CD4-positive, CD25-positive, alpha-beta regulatory T cell (primary cell): ENCODE measurements around the gene CNPY1. TPM values are rescaled to one million over a fixed set of nuclear protein-coding genes. Genes with fewer than 3 reads are reported as not detected.
A peak's percentile ranks its signal among the peaks of the same experiment; 100 is the strongest.
"Not testable (repeated sequence)": the region's sequence is repeated elsewhere in the genome, so short reads cannot be mapped to it uniquely, and the experiment has no call there.

ENCODE experiments used
- ATAC-seq, 2 donors: fragments of 150-1000 bp; cut with Tn5 transposase; one replicate each; pipeline ENCODE4 v1.10.0; 2021; ENCODE audit warnings: low read depth in 2 of 2, moderate number of reproducible peaks in 2 of 2, moderate library complexity in 1 of 2
- DNase-seq, 3 donors: peaks; one replicate each; pipeline versions ENCODE4 v3.0.0 to v3.0.0-alpha.2; 2012 to 2022; ENCODE audit warnings: mixed read lengths in 1 of 3
- H3K27ac ChIP-seq: one replicate; pipeline ENCODE4 v1.7.0; 2013; ENCODE audit warnings: mild to moderate bottlenecking, low read length; ENCODE audit not compliant: insufficient read depth, poor library complexity, severe bottlenecking
- H3K27me3 ChIP-seq: one replicate; pipeline ENCODE4 v1.7.0; 2013; ENCODE audit warnings: low read length; ENCODE audit not compliant: control insufficient read depth, insufficient read depth
- H3K36me3 ChIP-seq: one replicate; pipeline ENCODE4 v1.7.0; 2013; ENCODE audit warnings: mild to moderate bottlenecking, low read length, moderate library complexity; ENCODE audit not compliant: control insufficient read depth, insufficient read depth
- H3K4me1 ChIP-seq: 2 replicates; pipeline ENCODE4 v1.7.0; 2013; ENCODE audit warnings: mild to moderate bottlenecking, low read length; ENCODE audit not compliant: insufficient read depth, control insufficient read depth, poor library complexity, severe bottlenecking
- H3K4me3 ChIP-seq: one replicate; pipeline ENCODE4 v1.7.0; 2013; ENCODE audit warnings: low read depth, mild to moderate bottlenecking, low read length, moderate library complexity
- H3K9me3 ChIP-seq, 2 experiments: 1 replicate in 1 of 2; 2 replicates in 1 of 2; pipeline ENCODE4 v1.7.0; 2013; ENCODE audit warnings: low read length in 2 of 2, mild to moderate bottlenecking in 1 of 2, moderate library complexity in 1 of 2; ENCODE audit not compliant: control insufficient read depth in 2 of 2
- H3K27ac Mint-ChIP-seq, 3 donors: one replicate each; pipeline ENCODE4 v1.8.0; 2020 to 2022; ENCODE audit warnings: mild to moderate bottlenecking in 3 of 3, mixed read lengths in 3 of 3, moderate library complexity in 2 of 3
- H3K27me3 Mint-ChIP-seq: one replicate; pipeline ENCODE4 v1.8.0; 2022; ENCODE audit warnings: mild to moderate bottlenecking, mixed read lengths
- H3K36me3 Mint-ChIP-seq: one replicate; pipeline ENCODE4 v1.8.0; 2020; ENCODE audit warnings: mixed read lengths
- H3K4me1 Mint-ChIP-seq, 4 donors: one replicate each; pipeline ENCODE4 v1.8.0; 2020 to 2022; ENCODE audit warnings: mixed read lengths in 4 of 4, mild to moderate bottlenecking in 1 of 4
- H3K4me3 Mint-ChIP-seq, 4 donors: one replicate each; pipeline ENCODE4 v1.8.0; 2020 to 2022; ENCODE audit warnings: mild to moderate bottlenecking in 4 of 4, mixed read lengths in 4 of 4, moderate library complexity in 3 of 4
- H3K9me3 Mint-ChIP-seq, 7 donors: one replicate each; pipeline ENCODE4 v1.8.0; 2020 to 2022; ENCODE audit warnings: mixed read lengths in 7 of 7, mild to moderate bottlenecking in 3 of 7, moderate library complexity in 2 of 7
- polyA plus RNA-seq, 4 donors: library from polyadenylated mRNA; unstranded; fragments of 300-500 nt; fragmentation: Illumina TruSeq; gene quantifications; one replicate each; pipeline ENCODE4 v1.2.3, GENCODE V29; 2021
- total RNA-seq: library from RNA; stranded (reverse); gene quantifications from one replicate; pipeline ENCODE4 v1.2.3, GENCODE V29; 2022

The CNPY1 gene
- total RNA-seq (not detected), polyA plus RNA-seq (not detected)

GRCh38 chr7:155546449-155546848 lies at the start of gene CNPY1:
Gene CNPY1, minus strand, starts transcription at chr7:155546559. Its CDS starts 630 bp downstream, at chr7:155545929.
- H3K9me3 Mint-ChIP-seq, H3K36me3 Mint-ChIP-seq, H3K4me3 Mint-ChIP-seq, H3K36me3 ChIP-seq, DNase-seq, H3K27me3 Mint-ChIP-seq, H3K27ac ChIP-seq, H3K27ac Mint-ChIP-seq, H3K27me3 ChIP-seq, H3K4me1 Mint-ChIP-seq, ATAC-seq, H3K4me1 ChIP-seq, H3K9me3 ChIP-seq, H3K4me3 ChIP-seq: not testable (repeated sequence)

- Histone ChIP-seq H3K4me3 (no peak overlapping the region), H3K27me3 (no peaks in the 10 kb centered on the region), H3K4me1 (no peaks in the 10 kb centered on the region), H3K27ac (no peak overlapping the region), H3K9me3 (no peaks in the 10 kb centered on the region), H3K36me3 (no peaks in the 10 kb centered on the region)
- ATAC-seq: no peak
- Mint-ChIP-seq H3K4me3 (no peak overlapping the region), H3K4me1 (peaks cover 0 to 3% (median 0%) of the 10 kb centered on the region in 4 donors), H3K36me3 (no peaks in the 10 kb centered on the region), H3K27ac (no peak overlapping the region), H3K27me3 (peaks cover 53% of the 10 kb centered on the region), H3K9me3 (no peaks in the 10 kb centered on the region)
- no peak for DNase-seq
These were observed 48.6 kb upstream of the CNPY1 start for GRCh38 chr7:155594961-155595366.

- Histone ChIP-seq H3K4me3 (no peak overlapping the region), H3K4me1 (no peaks in the 10 kb centered on the region)
- H3K27ac Mint-ChIP-seq: no peak overlapping the region
These were observed 47.9 kb upstream of the CNPY1 start for GRCh38 chr7:155594163-155594732.

GRCh38 chr7:155593461-155594162 lies 47.3 kb upstream of the CNPY1 start:
- DNase-seq: no peak

More at GRCh38 chr7:155594163-155594732, 47.9 kb upstream of the CNPY1 start:
- Mint-ChIP-seq H3K9me3 (no peaks in the 10 kb centered on the region), H3K36me3 (no peaks in the 10 kb centered on the region), H3K4me3 (no peak overlapping the region), H3K27me3 (peaks cover 49% of the 10 kb centered on the region), H3K4me1 (peaks cover 0 to 3% (median 0%) of the 10 kb centered on the region in 4 donors)
- H3K9me3 ChIP-seq: no peaks in the 10 kb centered on the region
- no peaks in the 10 kb centered on the region for H3K36me3 ChIP-seq
- H3K27ac ChIP-seq: no peak overlapping the region
- ATAC-seq (no peak), DNase-seq (no peak)
- H3K27me3 ChIP-seq: no peaks in the 10 kb centered on the region

GRCh38 chr7:155591055-155591775 lies 44.9 kb upstream of the CNPY1 start:
- no peak overlapping the region for H3K4me3 Mint-ChIP-seq
- H3K9me3 ChIP-seq: no peaks in the 10 kb centered on the region
- peak in 1 of 3 donors; percentile 45 for DNase-seq
- no peak overlapping the region for H3K27ac ChIP-seq
- no peaks in the 10 kb centered on the region for H3K36me3 ChIP-seq
- no peaks in the 10 kb centered on the region for H3K4me1 ChIP-seq
- no peaks in the 10 kb centered on the region for H3K9me3 Mint-ChIP-seq
- no peaks in the 10 kb centered on the region for H3K36me3 Mint-ChIP-seq
- no peaks in the 10 kb centered on the region for H3K4me1 Mint-ChIP-seq
- H3K4me3 ChIP-seq: no peak overlapping the region
- ATAC-seq: no peak
- peaks cover 35% of the 10 kb centered on the region for H3K27me3 Mint-ChIP-seq
- no peaks in the 10 kb centered on the region for H3K27me3 ChIP-seq
- no peak overlapping the region for H3K27ac Mint-ChIP-seq

More at GRCh38 chr7:155593461-155594162, 47.3 kb upstream of the CNPY1 start:
- no peak for ATAC-seq
- Histone ChIP-seq H3K9me3 (no peaks in the 10 kb centered on the region), H3K4me3 (no peak overlapping the region), H3K36me3 (no peaks in the 10 kb centered on the region), H3K4me1 (no peaks in the 10 kb centered on the region), H3K27ac (no peak overlapping the region), H3K27me3 (no peaks in the 10 kb centered on the region)
- Mint-ChIP-seq H3K27me3 (peaks cover 45% of the 10 kb centered on the region), H3K27ac (no peak overlapping the region), H3K4me3 (no peak overlapping the region), H3K9me3 (no peaks in the 10 kb centered on the region), H3K4me1 (no peaks in the 10 kb centered on the region), H3K36me3 (no peaks in the 10 kb centered on the region)

- H3K27me3 Mint-ChIP-seq: peaks cover 33% of the 10 kb centered on the region
- DNase-seq: peak in 1 of 3 donors; percentile 49
- no peak overlapping the region for H3K4me3 Mint-ChIP-seq
These were observed 44.1 kb upstream of the CNPY1 start for GRCh38 chr7:155590215-155591018.

More at GRCh38 chr7:155590215-155591018, 44.1 kb upstream of the CNPY1 start:
- Histone ChIP-seq H3K4me1 (no peaks in the 10 kb centered on the region), H3K4me3 (no peak overlapping the region), H3K36me3 (no peaks in the 10 kb centered on the region), H3K9me3 (no peaks in the 10 kb centered on the region), H3K27ac (no peak overlapping the region), H3K27me3 (no peaks in the 10 kb centered on the region)
- ATAC-seq: peak in 1 of 2 donors; percentile 31
- H3K36me3 Mint-ChIP-seq: no peaks in the 10 kb centered on the region
- no peaks in the 10 kb centered on the region for H3K4me1 Mint-ChIP-seq
- H3K27ac Mint-ChIP-seq: no peak overlapping the region
- H3K9me3 Mint-ChIP-seq: no peaks in the 10 kb centered on the region
